HEK293T (cell line): ENCODE results near the gene PLCD3.

Source experiments
- ELF4 ChIP-seq: fragments of 450-650 bp; IDR thresholded peaks from 2 replicates; pipeline ENCODE4 v1.6.1; 2017; ENCODE audit warnings: antibody characterized with exemption
- HDGF ChIP-seq: fragments of 450-650 bp; IDR thresholded peaks from 2 replicates; pipeline ENCODE4 v1.6.1; 2017; ENCODE audit warnings: antibody characterized with exemption, borderline replicate concordance
- LEF1 ChIP-seq: fragments of 450-650 bp; IDR thresholded peaks from 2 replicates; pipeline ENCODE4 v1.6.1; 2017; ENCODE audit warnings: mild to moderate bottlenecking, borderline replicate concordance

DNA sequence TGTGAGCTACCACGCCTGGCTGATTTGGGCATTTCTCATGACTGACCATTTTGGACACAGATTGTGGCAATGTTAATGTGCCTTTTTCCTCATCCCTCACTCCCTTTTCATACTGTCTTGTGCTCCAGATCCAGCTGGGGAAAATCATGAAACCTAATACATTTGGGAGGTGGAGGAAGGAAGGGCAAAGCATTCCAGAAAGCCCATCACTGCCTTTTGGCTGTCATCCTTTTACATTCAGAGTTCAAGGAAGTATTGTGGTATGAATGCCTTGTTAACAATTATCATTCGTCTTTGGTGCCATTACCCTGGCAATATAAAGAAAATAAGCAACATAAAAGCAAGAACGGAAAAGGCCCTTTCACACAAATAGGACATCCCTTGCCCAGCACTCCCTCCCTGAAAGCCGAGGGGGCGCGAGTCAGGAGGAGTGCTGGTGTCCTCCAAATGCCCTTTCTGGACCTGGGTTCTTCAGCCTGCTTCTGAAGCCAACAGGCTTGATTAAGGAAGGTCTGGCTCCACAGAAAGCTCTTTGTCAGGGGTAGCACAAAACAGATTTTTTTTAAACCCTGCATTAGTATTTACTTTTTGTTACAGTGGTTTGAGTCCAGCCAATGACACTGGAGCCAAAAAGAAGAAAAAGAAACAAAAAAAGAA is 51.1 kb downstream of the PLCD3 start:
- no peak for TF ChIP-seq LEF1
- TF ChIP-seq HDGF, result no peak
- TF ChIP-seq ELF4, result no peak
